ENCODE results near the gene TOX2. TPM values are rescaled to one million over a fixed set of nuclear protein-coding genes. Genes with fewer than 3 reads are reported as not detected.

TOX2 gene
- total and polyA plus RNA-seq, 2 of the 4 experiments (the other 2 are of a cell fraction), result 1.3 to 17.5 TPM

- no peak for DNase-seq
- no peak overlapping the region for H2AK9ac ChIP-seq (replicated peaks; ENCODE audit: low read depth, low read length, poor library complexity)
- BruUV-seq (replicated peaks), result TSS peak; percentile 73
- H4K5ac ChIP-seq (ENCODE audit: low read depth, low read length), result no peak overlapping the region
- dilution Hi-C loops (cut with HindIII; ENCODE audit: low sequenced_read_pairs, unreplicated experiment), result no loop called here
- no peak overlapping the region for H3K56ac ChIP-seq (ENCODE audit: extremely low read depth, insufficient read depth, low read length)
- H3K4me1 ChIP-seq (ENCODE audit: control insufficient read depth, insufficient read depth, low read length), result no peaks in the 10 kb centered on the region
- H3K27ac ChIP-seq (ENCODE audit: insufficient read depth, low read length), result no peak overlapping the region
- no peak overlapping the region for H3K23ac ChIP-seq (ENCODE audit: low read depth, low read length)
- peaks cover 28% of the 10 kb centered on the region; the same call in 1 of the 2 replicates for H3K36me3 ChIP-seq (ENCODE audit: control insufficient read depth, insufficient read depth, low read length)
- no peak overlapping the region for H2BK15ac ChIP-seq (ENCODE audit: low read depth, low read length)
- H3K14ac ChIP-seq (replicated peaks; ENCODE audit: low read depth, low read length), result no peak overlapping the region
- no peak overlapping the region for H4K8ac ChIP-seq (ENCODE audit: low read depth in 2 of 2, low read length in 2 of 2)
- POLR2A ChIA-PET (ENCODE audit: unreplicated experiment), result no interaction called here
- no peak overlapping the region for H3K18ac ChIP-seq (ENCODE audit: low read depth, low read length)
- 0 out of 2 replicates have a peak, but pooled peaks have one; percentile 16 for TF ChIP-seq CEBPB (IDR thresholded peaks at IDR 0.05; ENCODE audit: low read depth, low read length)
- no peak for TF ChIP-seq SMC3 (IDR thresholded peaks at IDR 0.05; ENCODE audit: low read depth, low read length)
- H2BK5ac ChIP-seq (ENCODE audit: low read depth, low read length, poor library complexity, severe bottlenecking), result no peak overlapping the region
- CTCF ChIA-PET, result interaction anchor here (1.0 kb wide), 1 partner anchor 318 kb away, joined by 3 read pairs; no protein-coding TSS in a partner anchor
- no peak overlapping the region for H3K4ac ChIP-seq (ENCODE audit: low read depth, low read length)
- no peaks in the 10 kb centered on the region for H3K27me3 ChIP-seq (ENCODE audit: control insufficient read depth, insufficient read depth, low read length)
- H2BK120ac ChIP-seq (ENCODE audit: low read depth, low read length), result no peak overlapping the region
- no peaks in the 10 kb centered on the region for H4K20me1 ChIP-seq (ENCODE audit: insufficient read depth, low read length)
- H3K79me1 ChIP-seq (ENCODE audit: low read depth in 1 of 2, low read length in 2 of 2), result no peaks in the 10 kb centered on the region
- H3K4me3 ChIP-seq (ENCODE audit: insufficient read depth, low read depth, low read length), result no peak overlapping the region
- no peak overlapping the region for H2AK5ac ChIP-seq (ENCODE audit: low read depth, low read length)
- no peak overlapping the region for H4K91ac ChIP-seq (ENCODE audit: insufficient read depth, low read depth, low read length)
- intact Hi-C loops (cut with micrococcal nuclease), result no loop called here
- in situ Hi-C loops (cut with MboI; ENCODE audit: low sequenced_read_pairs), result no loop called here
- no peak overlapping the region for H3K9ac ChIP-seq (ENCODE audit: low read depth, low read length)
- no peaks in the 10 kb centered on the region for H3K9me3 ChIP-seq (ENCODE audit: control insufficient read depth, insufficient read depth, low read length)
- no peak overlapping the region for H3K4me2 ChIP-seq (ENCODE audit: low read depth, low read length)
- H3K9me1 ChIP-seq (ENCODE audit: insufficient read depth, low read length), result peaks cover under 1% of the 10 kb centered on the region; the same call in 1 of the 2 replicates
- H2AFZ ChIP-seq (replicated peaks; ENCODE audit: low read length, poor library complexity), result peak overlapping the region; percentile 3
- WGBS, 2 experiments (ENCODE audit: extremely low coverage in 2 of 2, insufficient read length in 1 of 2), result 87% methylated on average over 13 of the region's 30 CpGs; no CpG with 5 or more reads in 1 of the 2 experiments
- H2BK20ac ChIP-seq (ENCODE audit: low read depth, low read length), result no peak overlapping the region
- no peak for ATAC-seq (ENCODE audit: low read depth)
Observed at GRCh38 chr20:44068316-44069201, 153.9 kb downstream of the TOX2 start.

All from IMR-90 (cell line).